Stomach smooth muscle (tissue), 2 donors: ENCODE measurements around the gene ZNF423.
A peak's percentile ranks its signal among the peaks of the same experiment; 100 is the strongest.

Experiments
- H3K27ac ChIP-seq: one replicate; pipeline ENCODE4 v1.7.0; 2013; ENCODE audit warnings: mild to moderate bottlenecking, low read length, inconsistent platforms
- H3K27me3 ChIP-seq, 2 donors: one replicate each; pipeline ENCODE4 v1.7.0; 2013; ENCODE audit warnings: low read length in 2 of 2; ENCODE audit not compliant: insufficient read depth in 2 of 2, control insufficient read depth in 1 of 2
- H3K36me3 ChIP-seq, 2 donors: one replicate each; pipeline ENCODE4 v1.7.0; 2013; ENCODE audit warnings: low read length in 2 of 2; ENCODE audit not compliant: control insufficient read depth in 2 of 2, insufficient read depth in 2 of 2
- H3K4me1 ChIP-seq: one replicate; pipeline ENCODE4 v1.7.0; 2013; ENCODE audit warnings: low read length; ENCODE audit not compliant: control insufficient read depth, insufficient read depth
- H3K4me3 ChIP-seq, 2 donors: one replicate each; pipeline ENCODE4 v1.7.0; 2013; ENCODE audit warnings: low read length in 2 of 2
- H3K9ac ChIP-seq, 2 donors: one replicate each; pipeline ENCODE4 v1.7.0; 2013; ENCODE audit warnings: low read length in 2 of 2, mild to moderate bottlenecking in 1 of 2
- H3K9me3 ChIP-seq, 2 donors: one replicate each; pipeline ENCODE4 v1.7.0; 2013; ENCODE audit warnings: low read length in 2 of 2; ENCODE audit not compliant: control insufficient read depth in 2 of 2
- donor health status: healthy.
- donor health status: Pancreatic carcinoma.

The ZNF423 gene

DNA sequence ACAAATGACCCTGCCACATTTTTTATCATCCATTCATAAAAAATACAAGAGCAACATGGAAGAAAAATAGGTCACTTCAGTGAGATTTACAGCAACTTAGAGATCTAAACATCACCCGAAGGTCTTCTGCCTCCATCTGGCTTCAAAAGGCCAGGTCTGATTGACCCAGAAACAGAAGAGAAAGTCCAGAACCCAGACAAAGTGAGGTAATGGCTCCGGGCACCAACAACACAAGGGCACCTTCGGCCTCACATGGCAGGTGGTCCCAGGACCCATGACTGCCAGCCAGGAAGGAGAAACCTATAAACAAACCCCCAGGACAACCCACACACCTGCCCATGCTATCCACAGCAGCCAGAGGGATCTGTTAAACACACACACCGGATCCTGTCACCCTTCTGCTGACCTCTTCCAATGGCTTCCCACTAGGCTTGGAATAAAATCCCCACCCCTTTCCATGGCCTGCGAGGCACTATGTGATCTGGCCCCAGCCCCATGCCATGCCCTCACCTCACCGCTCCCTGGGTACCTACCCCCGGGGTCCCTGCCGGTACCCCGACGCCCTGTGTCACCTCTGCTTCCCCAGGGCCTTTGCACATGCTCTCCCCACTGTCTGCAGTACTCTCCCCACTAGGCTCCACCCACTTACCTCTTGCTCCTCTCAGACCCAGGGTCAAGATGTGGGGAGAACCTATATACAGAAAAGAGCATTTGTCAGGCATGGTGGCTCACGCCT is 149.1 kb downstream of the ZNF423 start:
- Histone ChIP-seq H3K4me1 (peaks cover 13% of the 10 kb centered on the region), H3K36me3 (no peaks in the 10 kb centered on the region), H3K27me3 (no peaks in the 10 kb centered on the region), H3K4me3 (no peak overlapping the region), H3K27ac (no peak overlapping the region), H3K9me3 (no peaks in the 10 kb centered on the region), H3K9ac (no peak overlapping the region)

DNA sequence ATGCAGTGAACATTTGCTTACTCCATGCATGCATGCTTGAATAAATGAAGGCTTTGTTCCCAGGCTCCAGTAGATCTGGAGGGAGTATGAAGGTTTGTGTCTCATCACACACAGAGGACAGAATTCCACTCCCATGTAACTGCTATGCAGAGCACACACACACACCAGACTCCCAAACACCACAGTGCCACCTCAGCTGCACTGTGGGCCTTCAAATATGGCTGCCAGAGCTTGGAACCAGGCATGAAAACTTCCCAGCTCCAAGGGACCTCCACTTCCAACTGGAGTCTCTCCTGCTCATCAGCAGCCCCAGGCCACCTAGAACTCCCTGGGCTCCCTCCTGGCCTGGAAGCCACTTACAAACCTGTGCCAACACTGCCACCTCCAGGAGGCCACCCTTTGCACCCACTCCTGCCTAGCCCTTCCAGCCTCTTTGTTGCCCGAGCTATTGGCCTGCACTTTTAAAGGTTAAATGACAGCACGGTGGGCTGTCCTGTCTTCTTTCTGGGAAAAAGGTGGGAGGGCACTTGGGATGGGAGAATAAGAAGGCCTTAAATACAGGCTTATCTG is 151.2 kb downstream of the ZNF423 start:
- Histone ChIP-seq H3K36me3 (no peaks in the 10 kb centered on the region), H3K27ac (no peak overlapping the region), H3K4me3 (no peak overlapping the region), H3K9me3 (no peaks in the 10 kb centered on the region), H3K4me1 (peaks cover 30% of the 10 kb centered on the region), H3K9ac (no peak overlapping the region), H3K27me3 (no peaks in the 10 kb centered on the region)

- H3K27me3 ChIP-seq: no peaks in the 10 kb centered on the region
- no peaks in the 10 kb centered on the region for H3K36me3 ChIP-seq
- no peak overlapping the region for H3K27ac ChIP-seq
- no peaks in the 10 kb centered on the region for H3K9me3 ChIP-seq
- H3K4me3 ChIP-seq: no peak overlapping the region
- no peak overlapping the region for H3K9ac ChIP-seq
- H3K4me1 ChIP-seq: peaks cover 35% of the 10 kb centered on the region
These were observed 152.4 kb downstream of the ZNF423 start for GRCh38 chr16:49703483-49703882.

- H3K4me3 ChIP-seq: peak overlapping the region; percentile 35 to 45
- H3K27me3 ChIP-seq: no peaks in the 10 kb centered on the region
- H3K36me3 ChIP-seq: no peaks in the 10 kb centered on the region
- H3K27ac ChIP-seq: peak overlapping the region; percentile 60
- H3K4me1 ChIP-seq: peaks cover 36% of the 10 kb centered on the region
- no peaks in the 10 kb centered on the region for H3K9me3 ChIP-seq
- peak overlapping the region in 1 of 2 donors; percentile 47 for H3K9ac ChIP-seq
These were observed 154.0 kb downstream of the ZNF423 start for GRCh38 chr16:49701789-49702494.

- Histone ChIP-seq H3K27me3 (no peaks in the 10 kb centered on the region), H3K9me3 (no peaks in the 10 kb centered on the region), H3K4me3 (peak overlapping the region in 1 of 2 donors; percentile 40), H3K4me1 (peaks cover 36% of the 10 kb centered on the region), H3K36me3 (no peaks in the 10 kb centered on the region), H3K9ac (peak overlapping the region in 1 of 2 donors; percentile 47), H3K27ac (peak overlapping the region; percentile 11)
These were observed 154.7 kb downstream of the ZNF423 start for GRCh38 chr16:49701065-49701685.

GRCh38 chr16:49700251-49701064 is 155.5 kb downstream of the ZNF423 start:
- Histone ChIP-seq H3K9ac (peak overlapping the region in 1 of 2 donors; percentile 29), H3K36me3 (no peaks in the 10 kb centered on the region), H3K4me1 (peaks cover 36% of the 10 kb centered on the region), H3K27ac (peak overlapping the region; percentile 41), H3K4me3 (peak overlapping the region in 1 of 2 donors; percentile 22), H3K9me3 (no peaks in the 10 kb centered on the region), H3K27me3 (no peaks in the 10 kb centered on the region)

DNA sequence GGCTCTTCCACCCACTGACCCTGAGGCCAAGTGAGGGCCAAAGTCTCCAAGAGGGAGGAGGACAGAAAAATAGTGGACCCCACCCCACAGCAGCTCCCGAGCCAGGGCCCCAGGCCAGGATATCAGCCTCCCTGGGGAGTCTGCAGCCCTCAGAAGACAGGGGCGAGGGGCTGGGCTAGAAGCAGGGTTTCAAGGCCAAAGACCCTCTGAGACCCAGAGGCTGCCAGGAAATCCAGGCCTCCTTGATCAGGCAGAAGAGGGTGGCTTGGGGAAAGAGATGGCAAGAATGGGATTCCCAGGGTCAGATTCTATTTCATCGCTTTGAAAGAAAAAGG is 156.1 kb downstream of the ZNF423 start:
- peak overlapping the region; percentile 24 for H3K27ac ChIP-seq
- no peak overlapping the region for H3K9ac ChIP-seq

DNA sequence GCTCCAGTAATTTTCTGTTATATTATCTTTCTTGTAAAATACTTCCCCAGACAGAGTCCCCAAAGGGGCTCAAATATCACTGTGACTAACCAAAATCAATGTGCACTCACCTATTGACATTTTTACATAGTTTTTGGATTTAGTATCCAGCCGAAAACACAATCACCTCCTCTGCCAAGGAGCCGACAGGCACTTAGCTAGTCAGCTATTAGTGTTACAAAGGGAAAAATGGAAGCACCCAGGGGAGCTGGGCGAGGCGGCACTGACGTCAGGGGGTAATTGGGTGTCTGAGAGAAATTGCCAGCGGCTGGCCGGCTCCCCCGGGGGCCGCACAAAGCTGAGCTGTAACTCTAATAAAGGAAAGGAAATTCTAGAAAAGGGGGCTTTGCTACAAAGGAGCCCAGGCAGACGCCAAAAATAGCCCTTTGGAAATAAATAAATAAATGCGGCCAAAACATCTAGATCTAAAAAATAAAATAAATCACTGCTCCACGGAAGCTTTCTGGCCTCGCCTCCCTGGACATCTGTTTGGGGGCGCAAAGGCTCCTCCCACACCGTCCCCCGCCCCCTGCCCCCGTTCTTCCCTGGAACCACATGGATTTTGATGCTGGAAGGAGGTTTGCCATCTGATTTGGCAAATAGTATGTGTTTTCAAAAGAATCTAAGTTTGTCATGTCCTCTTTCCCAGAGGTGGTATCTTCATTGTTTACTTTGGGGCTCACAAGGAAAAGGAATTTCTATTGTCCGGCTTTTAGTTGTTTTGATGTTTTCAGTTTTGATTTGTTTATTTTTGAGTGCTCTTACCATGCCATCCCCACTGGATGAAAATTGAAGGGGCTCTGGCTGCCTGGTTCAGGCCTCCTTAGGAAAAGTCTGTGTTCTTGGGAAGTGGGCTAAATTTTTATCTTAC is 156.7 kb downstream of the ZNF423 start:
- H3K27me3 ChIP-seq: no peaks in the 10 kb centered on the region
- H3K4me3 ChIP-seq: peak overlapping the region in 1 of 2 donors; percentile 35
- peaks cover 36% of the 10 kb centered on the region for H3K4me1 ChIP-seq
- H3K36me3 ChIP-seq: no peaks in the 10 kb centered on the region
- H3K27ac ChIP-seq: peak overlapping the region; percentile 24
- H3K9ac ChIP-seq: no peak overlapping the region
- H3K9me3 ChIP-seq: no peaks in the 10 kb centered on the region

More for the DNA sequence above, 156.1 kb downstream of the ZNF423 start:
- no peaks in the 10 kb centered on the region for H3K36me3 ChIP-seq
- peaks cover 36% of the 10 kb centered on the region for H3K4me1 ChIP-seq
- no peak overlapping the region for H3K4me3 ChIP-seq
- H3K9me3 ChIP-seq: no peaks in the 10 kb centered on the region
- no peaks in the 10 kb centered on the region for H3K27me3 ChIP-seq

GRCh38 chr16:49698453-49698815 is 157.5 kb downstream of the ZNF423 start:
- no peak overlapping the region for H3K9ac ChIP-seq
- peaks cover 36% of the 10 kb centered on the region for H3K4me1 ChIP-seq
- H3K27me3 ChIP-seq: no peaks in the 10 kb centered on the region
- H3K27ac ChIP-seq: peak overlapping the region; percentile 24
- H3K9me3 ChIP-seq: no peaks in the 10 kb centered on the region
- peak overlapping the region in 1 of 2 donors; percentile 35 for H3K4me3 ChIP-seq
- H3K36me3 ChIP-seq: no peaks in the 10 kb centered on the region
